CD14-positive monocyte (primary cell): ENCODE results near the gene IL21R. TPM values are rescaled to one million over a fixed set of nuclear protein-coding genes. Genes with fewer than 3 reads are reported as not detected.

ENCODE experiments used
- DNase-seq, 3 donors: peaks; one replicate each; pipeline ENCODE4 v3.0.0-alpha.2; 2011 to 2022
- H2AFZ ChIP-seq: 2 replicates; pipeline ENCODE4 v1.6.0; 2012; ENCODE audit warnings: mild to moderate bottlenecking, low read depth, low read length, inconsistent platforms; ENCODE audit not compliant: insufficient read depth, poor library complexity, severe bottlenecking
- H3K27ac ChIP-seq, 2 donors: 1 replicate in 1 of 2; 2 replicates in 1 of 2; pipeline ENCODE4 v1.5.1; 2012 to 2013; ENCODE audit warnings: low read length in 2 of 2, control low read depth in 1 of 2, inconsistent platforms in 1 of 2, low read depth in 1 of 2, mild to moderate bottlenecking in 1 of 2
- H3K27me3 ChIP-seq, 2 donors: one replicate each; pipeline versions ENCODE4 v1.6.0 to v1.6.1; 2011 to 2013; ENCODE audit warnings: low read length in 2 of 2; ENCODE audit not compliant: control insufficient read depth in 2 of 2, insufficient read depth in 2 of 2
- H3K36me3 ChIP-seq, 2 donors: replicated peaks in 1 of 2; 1 replicate in 1 of 2; 2 replicates in 1 of 2; pipeline versions ENCODE4 v1.5.1 to v1.6.1; 2012 to 2013; ENCODE audit warnings: low read length in 2 of 2, control low read depth in 1 of 2, inconsistent platforms in 1 of 2, mild to moderate bottlenecking in 1 of 2; ENCODE audit not compliant: insufficient read depth in 2 of 2, control insufficient read depth in 1 of 2
- H3K4me1 ChIP-seq, 2 donors: 1 replicate in 1 of 2; 2 replicates in 1 of 2; pipeline versions ENCODE4 v1.5.1 to v1.6.1; 2012 to 2013; ENCODE audit warnings: low read length in 2 of 2, control low read depth in 1 of 2, inconsistent platforms in 1 of 2, mild to moderate bottlenecking in 1 of 2, moderate library complexity in 1 of 2; ENCODE audit not compliant: insufficient read depth in 2 of 2, control insufficient read depth in 1 of 2
- H3K4me2 ChIP-seq: replicated peaks from 2 replicates; pipeline ENCODE3; 2012; ENCODE audit warnings: low read length, moderate library complexity, mild to moderate bottlenecking; ENCODE audit not compliant: poor library complexity, severe bottlenecking; ENCODE audit errors: extremely low read depth
- H3K4me3 ChIP-seq, 3 experiments: fragments of 200-600 bp in 1 of 3; sonication (generic) in 1 of 3; replicated peaks in 1 of 3; 1 replicate in 2 of 3; 2 replicates in 1 of 3; pipeline ENCODE4 v1.5.1; 2011 to 2013; ENCODE audit warnings: low read length in 3 of 3, mild to moderate bottlenecking in 3 of 3, control low read depth in 2 of 3, low read depth in 2 of 3, inconsistent platforms in 1 of 3, moderate library complexity in 1 of 3
- H3K79me2 ChIP-seq: 2 replicates; pipeline ENCODE4 v1.6.0; 2012; ENCODE audit warnings: mild to moderate bottlenecking, control low read depth, inconsistent platforms, low read length, moderate library complexity; ENCODE audit not compliant: insufficient read depth
- H3K9ac ChIP-seq: 2 replicates; pipeline ENCODE4 v1.6.0; 2017; ENCODE audit warnings: low read length, mild to moderate bottlenecking; ENCODE audit not compliant: insufficient read depth, poor library complexity, severe bottlenecking
- H3K9me3 ChIP-seq, 2 donors: replicated peaks in 1 of 2; 1 replicate in 1 of 2; 2 replicates in 1 of 2; pipeline versions ENCODE4 v1.5.1 to v1.6.1; 2012 to 2013; ENCODE audit warnings: low read length in 2 of 2, control low read depth in 1 of 2; ENCODE audit not compliant: control insufficient read depth in 1 of 2, insufficient read depth in 1 of 2
- H4K20me1 ChIP-seq: 2 replicates; pipeline ENCODE4 v1.6.0; 2012; ENCODE audit warnings: mild to moderate bottlenecking, low read length, control low read depth, moderate library complexity; ENCODE audit not compliant: insufficient read depth
- H3K27ac Mint-ChIP-seq, 7 donors: one replicate each; pipeline ENCODE4 v1.8.0; 2020; ENCODE audit warnings: mild to moderate bottlenecking in 7 of 7, mixed read lengths in 7 of 7, moderate library complexity in 6 of 7, inconsistent platforms in 2 of 7
- H3K27me3 Mint-ChIP-seq, 3 donors: one replicate each; pipeline ENCODE4 v1.8.0; 2021 to 2022; ENCODE audit warnings: low read depth in 3 of 3, mild to moderate bottlenecking in 3 of 3, mixed read lengths in 3 of 3, moderate library complexity in 3 of 3, inconsistent platforms in 1 of 3
- H3K36me3 Mint-ChIP-seq, 2 donors: one replicate each; pipeline ENCODE4 v1.8.0; 2020; ENCODE audit warnings: mixed read lengths in 2 of 2, inconsistent platforms in 1 of 2, mild to moderate bottlenecking in 1 of 2
- H3K4me1 Mint-ChIP-seq: one replicate; pipeline ENCODE4 v1.8.0; 2020; ENCODE audit warnings: mild to moderate bottlenecking, mixed read lengths
- H3K4me3 Mint-ChIP-seq, 2 donors: one replicate each; pipeline ENCODE4 v1.8.0; 2020; ENCODE audit warnings: mild to moderate bottlenecking in 2 of 2, mixed read lengths in 2 of 2, moderate library complexity in 1 of 2
- H3K9me3 Mint-ChIP-seq, 7 donors: one replicate each; pipeline ENCODE4 v1.8.0; 2020 to 2022; ENCODE audit warnings: mixed read lengths in 7 of 7, mild to moderate bottlenecking in 6 of 7, moderate library complexity in 6 of 7, inconsistent platforms in 2 of 7
- CTCF ChIP-seq: fragments of 200-600 bp; IDR thresholded peaks from one replicate; pipeline ENCODE4 v1.8.0; 2022; ENCODE audit warnings: antibody characterized with exemption, mild to moderate bottlenecking
- WGBS: methylation state at CpG from one replicate; pipeline ENCODE4 v1.1.5; 2013; ENCODE audit warnings: missing lambda C conversion rate; ENCODE audit not compliant: insufficient coverage; 5-methylcytosine and 5-hydroxymethylcytosine counted together
- intact Hi-C, 2 donors: fragments of 100-400 bp; cut with micrococcal nuclease; formaldehyde crosslinking; loops; one replicate each; pipeline versions ENCODE4 v1.15.0 to v1.15.1; 2023
- polyA plus RNA-seq, 3 donors: library from polyadenylated mRNA; depleted of rRNA in 1 of 3; unstranded in 2 of 3; stranded (reverse) in 1 of 3; fragments of 300-500 nt in 2 of 3; fragments of >200 nt in 1 of 3; fragmentation: Illumina TruSeq in 2 of 3; gene quantifications; 1 replicate in 2 of 3; 2 replicates in 1 of 3; pipeline ENCODE4 v1.2.3, GENCODE V29; 2012 to 2021

Gene IL21R
- polyA plus RNA-seq, 3 donors, result 1.0 to 1.7 (median 1.4) TPM

GRCh38 chr16:27500801-27501200, 98.8 kb downstream of the IL21R start:
- Mint-ChIP-seq H3K9me3 (no peaks in the 10 kb centered on the region), H3K4me1 (no peaks in the 10 kb centered on the region), H3K27ac (no peak overlapping the region), H3K27me3 (peaks cover 0 to 2% (median 0%) of the 10 kb centered on the region in 3 donors), H3K4me3 (no peak overlapping the region), H3K36me3 (peaks cover 92 to 100% of the 10 kb centered on the region in 2 donors)
- Histone ChIP-seq H2AFZ (no peak overlapping the region), H3K79me2 (no peaks in the 10 kb centered on the region), H3K4me1 (no peaks in the 10 kb centered on the region), H3K36me3 (peaks cover 97 to 100% of the 10 kb centered on the region in 2 donors), H3K4me3 (no peak overlapping the region), H4K20me1 (no peaks in the 10 kb centered on the region), H3K9ac (no peak overlapping the region), H3K4me2 (no peak overlapping the region), H3K9me3 (no peaks in the 10 kb centered on the region), H3K27ac (no peak overlapping the region), H3K27me3 (no peaks in the 10 kb centered on the region)
- intact Hi-C loops, result no loop called here
- WGBS, result 100% methylated on average over 3 of the region's 3 CpGs
- DNase-seq, result no peak
- TF ChIP-seq CTCF, result no peak

Other genes with a start within 250 kb of the IL21R start
- gene KDM8, start 198.6 kb upstream of the IL21R start, polyA plus RNA-seq, result 1 to 10 TPM in 2 of 3 donors, under 1 TPM in 1; 0.40 to 3.3 (median 1.5) TPM
- 10 to 100 TPM; 19.6 to 85.2 (median 82.6) TPM for gene NSMCE1, start 133.4 kb upstream of the IL21R start, polyA plus RNA-seq
- 10 to 100 TPM; 25.1 to 80.4 (median 35.6) TPM for gene IL4R, start 88.2 kb upstream of the IL21R start, polyA plus RNA-seq
- gene GTF3C1, start 147.7 kb downstream of the IL21R start, polyA plus RNA-seq, result 10 to 100 TPM in 2 of 3 donors, 1 to 10 TPM in 1; 7.0 to 22.0 (median 12.8) TPM
- gene KATNIP, start 148.0 kb downstream of the IL21R start, polyA plus RNA-seq, result 10 to 100 TPM in 1 of 3 donors, 1 to 10 TPM in 2; 2.4 to 28.0 (median 5.0) TPM